Memory B cell (primary cell): Measurements from ENCODE around the gene APOM.

Source experiments
- ATAC-seq: fragments of 150-1000 bp; cut with Tn5 transposase; 2 replicates; pipeline ENCODE4 v1.10.0; 2021; ENCODE audit warnings: low read depth, mild to moderate bottlenecking, moderate library complexity
- DNase-seq, 2 donors: peaks; one replicate each; pipeline ENCODE4 v3.0.0; 2022; ENCODE audit warnings: low spot score in 2 of 2
- H3K27ac Mint-ChIP-seq: one replicate; pipeline ENCODE4 v1.8.0; 2022; ENCODE audit warnings: mild to moderate bottlenecking, moderate library complexity, mixed read lengths
- H3K27me3 Mint-ChIP-seq: one replicate; pipeline ENCODE4 v1.8.0; 2022; ENCODE audit warnings: mixed read lengths
- H3K36me3 Mint-ChIP-seq: one replicate; pipeline ENCODE4 v1.8.0; 2022; ENCODE audit warnings: mild to moderate bottlenecking, mixed read lengths
- H3K4me1 Mint-ChIP-seq: one replicate; pipeline ENCODE4 v1.8.0; 2022; ENCODE audit warnings: mixed read lengths
- H3K4me3 Mint-ChIP-seq: one replicate; pipeline ENCODE4 v1.8.0; 2022; ENCODE audit warnings: mild to moderate bottlenecking, moderate library complexity, mixed read lengths
- H3K9me3 Mint-ChIP-seq: one replicate; pipeline ENCODE4 v1.8.0; 2022; ENCODE audit warnings: mixed read lengths

The APOM gene

GRCh38 chr6:31639043-31639442, 16.7 kb upstream of the APOM start:
- Mint-ChIP-seq H3K36me3 (peaks cover 30% of the 10 kb centered on the region), H3K4me3 (no peak overlapping the region), H3K27ac (peak overlapping the region; percentile 33), H3K9me3 (no peaks in the 10 kb centered on the region), H3K27me3 (no peaks in the 10 kb centered on the region), H3K4me1 (peaks cover 1% of the 10 kb centered on the region)
- no peak for DNase-seq
- no peak for ATAC-seq

GRCh38 chr6:31639449-31639861, 16.2 kb upstream of the APOM start:
- Mint-ChIP-seq H3K9me3 (no peaks in the 10 kb centered on the region), H3K4me1 (no peaks in the 10 kb centered on the region), H3K36me3 (peaks cover 29% of the 10 kb centered on the region), H3K27ac (no peak overlapping the region), H3K27me3 (no peaks in the 10 kb centered on the region), H3K4me3 (no peak overlapping the region)
- no peak for DNase-seq
- ATAC-seq, result no peak

GRCh38 chr6:31640612-31641011, 15.1 kb upstream of the APOM start:
- H3K27ac Mint-ChIP-seq, result peak overlapping the region; percentile 9
- no peak for DNase-seq
- ATAC-seq, result no peak
- peaks cover 32% of the 10 kb centered on the region for H3K36me3 Mint-ChIP-seq
- no peaks in the 10 kb centered on the region for H3K9me3 Mint-ChIP-seq
- H3K27me3 Mint-ChIP-seq, result no peaks in the 10 kb centered on the region
- H3K4me3 Mint-ChIP-seq, result no peak overlapping the region
- H3K4me1 Mint-ChIP-seq, result no peaks in the 10 kb centered on the region

- Mint-ChIP-seq H3K36me3 (peaks cover 31% of the 10 kb centered on the region), H3K9me3 (no peaks in the 10 kb centered on the region), H3K27me3 (no peaks in the 10 kb centered on the region), H3K27ac (no peak overlapping the region), H3K4me1 (no peaks in the 10 kb centered on the region), H3K4me3 (no peak overlapping the region)
- no peak for ATAC-seq
- no peak for DNase-seq
Measured at GRCh38 chr6:31641370-31641769, 14.3 kb upstream of the APOM start.

GRCh38 chr6:31642798-31643570, 12.7 kb upstream of the APOM start:
- H3K4me1 Mint-ChIP-seq, result no peaks in the 10 kb centered on the region
- H3K4me3 Mint-ChIP-seq, result no peak overlapping the region
- H3K36me3 Mint-ChIP-seq, result peaks cover 25% of the 10 kb centered on the region
- peak overlapping the region; percentile 35 for H3K27ac Mint-ChIP-seq
- DNase-seq (no peak), ATAC-seq (no peak)
- H3K9me3 Mint-ChIP-seq, result no peaks in the 10 kb centered on the region
- no peaks in the 10 kb centered on the region for H3K27me3 Mint-ChIP-seq

GRCh38 chr6:31643818-31644454, 11.8 kb upstream of the APOM start:
- ATAC-seq, result no peak
- no peak overlapping the region for H3K27ac Mint-ChIP-seq

GRCh38 chr6:31645325-31645724, 10.4 kb upstream of the APOM start:
- H3K4me3 Mint-ChIP-seq, result no peak overlapping the region
- no peaks in the 10 kb centered on the region for H3K27me3 Mint-ChIP-seq
- H3K36me3 Mint-ChIP-seq, result peaks cover 28% of the 10 kb centered on the region
- no peaks in the 10 kb centered on the region for H3K9me3 Mint-ChIP-seq
- DNase-seq (no peak), ATAC-seq (no peak)
- no peak overlapping the region for H3K27ac Mint-ChIP-seq
- H3K4me1 Mint-ChIP-seq, result peaks cover 3% of the 10 kb centered on the region

More at GRCh38 chr6:31643818-31644454, 11.8 kb upstream of the APOM start:
- no peaks in the 10 kb centered on the region for H3K27me3 Mint-ChIP-seq
- no peak for DNase-seq
- H3K4me1 Mint-ChIP-seq, result no peaks in the 10 kb centered on the region
- no peak overlapping the region for H3K4me3 Mint-ChIP-seq
- H3K9me3 Mint-ChIP-seq, result no peaks in the 10 kb centered on the region
- peaks cover 25% of the 10 kb centered on the region for H3K36me3 Mint-ChIP-seq

GRCh38 chr6:31651602-31652191, 4.0 kb upstream of the APOM start:
- ATAC-seq (no peak), DNase-seq (no peak)
- peaks cover 26% of the 10 kb centered on the region for H3K36me3 Mint-ChIP-seq
- peak overlapping the region; percentile 88 for H3K4me3 Mint-ChIP-seq
- H3K9me3 Mint-ChIP-seq, result no peaks in the 10 kb centered on the region
- no peaks in the 10 kb centered on the region for H3K27me3 Mint-ChIP-seq
- H3K27ac Mint-ChIP-seq, result peak overlapping the region; percentile 99
- H3K4me1 Mint-ChIP-seq, result peaks cover 28% of the 10 kb centered on the region

GRCh38 chr6:31652925-31653724, 2.6 kb upstream of the APOM start:
- Mint-ChIP-seq H3K27me3 (no peaks in the 10 kb centered on the region), H3K27ac (peak overlapping the region; percentile 99), H3K4me1 (peaks cover 35% of the 10 kb centered on the region), H3K9me3 (no peaks in the 10 kb centered on the region), H3K36me3 (peaks cover 26% of the 10 kb centered on the region), H3K4me3 (peak overlapping the region; percentile 88)
- no peak for DNase-seq
- peak; percentile 67 for ATAC-seq

GRCh38 chr6:31654574-31655348, 933 bp upstream of the APOM start:
- Mint-ChIP-seq H3K27ac (no peak overlapping the region), H3K27me3 (no peaks in the 10 kb centered on the region), H3K36me3 (peaks cover 19% of the 10 kb centered on the region), H3K4me1 (peaks cover 47% of the 10 kb centered on the region), H3K9me3 (no peaks in the 10 kb centered on the region), H3K4me3 (no peak overlapping the region)
- DNase-seq, result no peak
- no peak for ATAC-seq

- peaks cover 17% of the 10 kb centered on the region for H3K36me3 Mint-ChIP-seq
- H3K27me3 Mint-ChIP-seq, result no peaks in the 10 kb centered on the region
- H3K4me1 Mint-ChIP-seq, result peaks cover 54% of the 10 kb centered on the region
- no peak overlapping the region for H3K4me3 Mint-ChIP-seq
- DNase-seq, result no peak
- H3K9me3 Mint-ChIP-seq, result no peaks in the 10 kb centered on the region
- H3K27ac Mint-ChIP-seq, result no peak overlapping the region
- ATAC-seq, result no peak
Measured at GRCh38 chr6:31657406-31658157, 1.9 kb downstream of the APOM start.

- DNase-seq (no peak), ATAC-seq (no peak)
- Mint-ChIP-seq H3K4me1 (peaks cover 53% of the 10 kb centered on the region), H3K9me3 (no peaks in the 10 kb centered on the region), H3K27me3 (no peaks in the 10 kb centered on the region), H3K36me3 (peaks cover 18% of the 10 kb centered on the region), H3K4me3 (peak overlapping the region; percentile 4), H3K27ac (no peak overlapping the region)
Measured at GRCh38 chr6:31658158-31658688, 2.5 kb downstream of the APOM start.
